ENCODE measurements around the gene RAB5B.
A peak's percentile ranks its signal among the peaks of the same experiment; 100 is the strongest.
"Not testable (repeated sequence)": the region's sequence is repeated elsewhere in the genome, so short reads cannot be mapped to it uniquely, and the experiment has no call there.

The RAB5B gene

DNA sequence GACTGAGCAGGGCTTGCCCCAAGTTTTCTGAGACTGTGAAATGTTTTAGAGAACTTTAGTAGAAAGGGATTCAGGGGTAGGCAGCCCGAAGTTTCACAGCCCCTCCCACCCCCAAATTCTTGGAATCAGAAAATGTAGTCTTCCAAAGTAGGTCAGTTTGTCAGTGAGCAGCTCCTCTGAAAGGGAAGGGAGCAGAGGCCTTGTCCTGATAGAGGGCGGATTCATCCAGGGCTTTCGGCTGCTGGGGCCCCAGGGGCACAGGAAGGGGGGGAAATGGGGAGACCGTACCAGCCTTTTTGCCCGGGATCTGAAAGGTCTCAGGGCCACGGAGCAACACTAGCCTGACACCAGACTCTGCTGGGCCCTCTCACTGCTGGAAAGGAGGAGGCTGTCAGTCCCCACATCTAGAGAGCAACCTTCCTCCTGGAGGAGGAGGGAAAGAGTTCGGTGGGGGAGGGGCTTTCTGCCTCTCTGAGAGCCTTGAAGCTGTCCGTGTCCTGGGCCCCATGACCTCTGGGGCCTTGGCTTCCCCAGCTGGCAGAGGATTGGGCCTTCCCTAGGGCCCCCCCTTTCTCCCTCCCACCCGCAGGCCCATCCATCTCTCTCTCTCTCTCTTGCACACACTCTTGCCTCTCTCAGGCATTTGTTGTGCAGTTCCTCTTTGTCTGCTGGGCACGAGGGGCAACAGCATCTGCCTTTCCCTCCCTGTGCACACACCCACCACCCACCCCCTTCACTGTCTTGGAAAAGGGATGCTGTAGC lies 46.7 kb downstream of the RAB5B start, which contains the start of gene IKZF4:
IKZF4 (plus strand) TSS at position 621 of the 762 bp plus-strand sequence. CDS start 451 bp downstream, outside the sequence.
- no peak for DNase-seq

DNA sequence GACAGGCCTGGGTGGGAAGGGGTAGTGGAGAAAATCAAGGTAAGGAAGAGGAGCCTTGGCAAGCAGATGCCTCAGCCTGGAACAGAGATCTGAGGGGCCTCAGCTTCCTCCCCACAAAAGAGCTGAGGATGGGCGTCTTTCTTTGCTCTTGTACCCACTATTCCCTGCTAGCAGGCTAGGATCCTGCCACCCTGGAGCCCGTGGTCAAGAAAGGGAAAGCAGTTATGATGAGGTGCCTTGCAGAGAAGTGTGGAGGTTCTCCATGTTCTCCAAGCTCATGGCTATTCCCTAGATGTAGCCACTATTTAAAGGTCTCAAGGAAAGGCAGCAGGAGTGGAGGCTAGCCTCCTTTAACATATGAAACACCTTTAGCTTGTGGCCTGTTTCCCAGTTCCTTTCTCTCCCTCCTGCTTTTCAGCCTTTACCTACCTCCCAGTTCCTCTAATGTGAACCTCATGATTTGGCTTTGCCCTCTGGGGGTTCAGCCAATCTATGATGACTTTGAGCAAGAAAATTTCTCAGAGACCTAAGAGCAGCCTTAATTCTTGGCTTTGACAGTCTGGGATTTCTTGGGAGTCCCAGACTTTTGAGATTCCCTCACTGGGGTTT lies 48.1 kb downstream of the RAB5B start:
- no peak for DNase-seq

DNA sequence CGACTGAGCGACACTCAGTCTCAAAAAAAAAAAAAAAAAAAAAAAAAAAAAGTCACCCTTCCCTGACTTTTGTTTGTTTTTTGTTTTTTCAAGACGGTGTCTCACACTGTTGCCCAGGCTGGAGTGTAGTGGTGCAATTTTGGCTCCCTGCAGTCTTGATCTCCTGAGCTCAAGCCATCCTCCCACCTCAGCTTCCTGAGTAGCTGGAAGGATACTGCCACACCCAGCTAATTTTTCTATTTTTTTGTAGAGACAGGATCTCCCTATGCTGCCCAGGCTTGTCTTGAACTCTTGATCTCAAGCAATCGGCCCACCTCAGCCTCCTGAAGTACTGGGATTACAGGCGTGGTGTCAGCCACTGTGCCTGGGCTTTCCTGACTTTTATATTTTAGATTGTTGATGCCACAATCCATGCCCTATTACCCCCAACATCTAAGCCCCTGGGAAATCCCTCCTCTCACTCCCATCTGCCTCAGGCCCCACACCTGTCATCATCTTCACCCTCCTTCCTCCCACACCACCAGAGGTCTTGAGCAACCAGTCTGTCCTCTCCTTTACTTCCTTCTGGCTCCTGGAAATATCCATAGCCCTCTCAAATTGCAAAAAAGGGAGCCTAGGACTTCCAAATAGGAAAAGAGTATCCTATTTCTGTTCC lies 54.8 kb downstream of the RAB5B start:
- no peak for DNase-seq

DNA sequence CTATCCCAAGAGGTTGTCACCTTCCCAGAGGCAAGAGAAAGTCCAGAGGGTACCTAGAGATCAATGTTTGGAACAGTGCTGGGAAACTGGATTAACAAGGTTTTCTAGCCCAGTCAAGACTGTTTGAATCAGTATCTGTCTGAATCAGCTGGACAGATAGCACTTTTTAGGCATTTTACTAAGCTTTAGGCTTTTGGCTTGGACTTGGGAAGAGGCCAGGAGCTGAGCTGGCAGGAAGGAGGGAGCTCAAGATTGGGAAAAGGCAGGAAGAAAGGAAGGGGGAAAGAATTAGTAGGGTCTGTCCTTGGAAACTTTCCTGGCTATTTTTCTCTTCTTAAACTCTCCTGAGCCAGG lies 55.3 kb downstream of the RAB5B start:
- DNase-seq, result no peak

DNA sequence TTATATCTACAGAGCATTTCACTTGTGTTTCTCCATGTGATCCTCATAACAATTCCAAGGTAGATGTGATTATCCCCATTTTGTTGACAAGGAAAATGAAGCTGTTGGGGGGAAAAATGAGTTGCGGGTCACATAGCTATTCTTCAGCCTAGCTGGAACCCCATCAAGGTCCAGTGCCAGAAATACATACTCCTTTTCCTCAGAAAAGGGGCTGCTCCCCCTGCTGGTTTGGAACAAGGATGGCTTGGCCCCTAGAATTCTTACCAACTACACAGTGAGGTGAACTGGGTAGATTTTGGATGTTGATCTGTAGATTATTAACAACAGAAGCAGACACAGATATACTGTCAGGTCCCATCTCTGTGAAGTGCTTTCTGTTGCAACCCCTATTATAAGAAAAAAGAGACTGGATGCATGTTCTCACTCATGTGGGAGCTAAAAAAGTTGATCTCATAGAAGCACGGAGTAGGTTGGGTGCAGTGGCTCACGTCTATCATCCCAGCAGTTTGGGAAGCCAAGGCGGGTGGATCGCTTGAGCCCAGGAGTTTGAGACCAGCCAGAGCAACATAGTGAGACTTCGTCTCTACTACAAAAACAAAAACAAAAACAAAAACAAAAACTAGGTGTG lies 55.9 kb downstream of the RAB5B start:
- DNase-seq, result no peak

DNA sequence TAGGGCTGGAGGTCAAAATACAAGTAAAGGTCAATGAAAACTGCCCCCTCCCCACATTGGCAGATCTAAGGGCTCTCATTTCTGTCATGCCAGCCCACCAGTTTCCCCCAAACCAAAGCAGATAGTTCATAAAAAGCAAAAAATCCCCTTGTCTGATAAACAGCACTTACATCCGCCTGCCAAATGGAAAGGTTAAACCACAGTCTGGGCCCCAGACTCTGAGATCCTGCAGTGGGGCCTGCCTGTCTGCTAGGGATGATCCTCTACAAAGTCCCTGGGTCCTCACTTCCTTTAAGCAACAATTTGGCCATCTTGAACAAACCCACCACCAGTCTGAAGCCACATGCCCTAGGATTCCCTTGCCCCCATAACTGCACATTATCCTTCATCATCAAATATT lies 58.1 kb downstream of the RAB5B start:
- DNase-seq, result no peak

DNA sequence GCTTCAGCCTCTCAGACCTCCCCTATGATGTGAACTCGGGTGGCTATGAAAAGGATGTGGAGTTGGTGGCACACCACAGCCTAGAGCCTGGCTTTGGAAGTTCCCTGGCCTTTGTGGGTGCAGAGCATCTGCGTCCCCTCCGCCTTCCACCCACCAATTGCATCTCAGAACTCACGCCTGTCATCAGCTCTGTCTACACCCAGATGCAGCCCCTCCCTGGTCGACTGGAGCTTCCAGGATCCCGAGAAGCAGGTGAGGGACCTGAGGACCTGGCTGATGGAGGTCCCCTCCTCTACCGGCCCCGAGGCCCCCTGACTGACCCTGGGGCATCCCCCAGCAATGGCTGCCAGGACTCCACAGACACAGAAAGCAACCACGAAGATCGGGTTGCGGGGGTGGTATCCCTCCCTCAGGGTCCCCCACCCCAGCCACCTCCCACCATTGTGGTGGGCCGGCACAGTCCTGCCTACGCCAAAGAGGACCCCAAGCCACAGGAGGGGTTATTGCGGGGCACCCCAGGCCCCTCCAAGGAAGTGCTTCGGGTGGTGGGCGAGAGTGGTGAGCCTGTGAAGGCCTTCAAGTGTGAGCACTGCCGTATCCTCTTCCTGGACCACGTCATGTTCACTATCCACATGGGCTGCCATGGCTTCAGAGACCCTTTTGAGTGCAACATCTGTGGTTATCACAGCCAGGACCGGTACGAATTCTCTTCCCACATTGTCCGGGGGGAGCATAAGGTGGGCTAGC lies 60.9 kb downstream of the RAB5B start:
- no peak for DNase-seq

DNA sequence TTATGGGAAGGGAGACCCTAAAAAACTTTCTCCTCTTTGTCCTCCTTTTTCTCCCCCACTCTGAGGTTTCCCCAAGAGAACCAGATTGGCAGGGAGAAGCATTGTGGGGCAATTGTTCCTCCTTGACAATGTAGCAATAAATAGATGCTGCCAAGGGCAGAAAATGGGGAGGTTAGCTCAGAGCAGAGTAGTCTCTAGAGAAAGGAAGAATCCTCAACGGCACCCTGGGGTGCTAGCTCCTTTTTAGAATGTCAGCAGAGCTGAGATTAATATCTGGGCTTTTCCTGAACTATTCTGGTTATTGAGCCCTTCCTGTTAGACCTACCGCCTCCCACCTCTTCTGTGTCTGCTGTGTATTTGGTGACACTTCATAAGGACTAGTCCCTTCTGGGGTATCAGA lies 63.3 kb downstream of the RAB5B start:
- DNase-seq, result no peak

DNA sequence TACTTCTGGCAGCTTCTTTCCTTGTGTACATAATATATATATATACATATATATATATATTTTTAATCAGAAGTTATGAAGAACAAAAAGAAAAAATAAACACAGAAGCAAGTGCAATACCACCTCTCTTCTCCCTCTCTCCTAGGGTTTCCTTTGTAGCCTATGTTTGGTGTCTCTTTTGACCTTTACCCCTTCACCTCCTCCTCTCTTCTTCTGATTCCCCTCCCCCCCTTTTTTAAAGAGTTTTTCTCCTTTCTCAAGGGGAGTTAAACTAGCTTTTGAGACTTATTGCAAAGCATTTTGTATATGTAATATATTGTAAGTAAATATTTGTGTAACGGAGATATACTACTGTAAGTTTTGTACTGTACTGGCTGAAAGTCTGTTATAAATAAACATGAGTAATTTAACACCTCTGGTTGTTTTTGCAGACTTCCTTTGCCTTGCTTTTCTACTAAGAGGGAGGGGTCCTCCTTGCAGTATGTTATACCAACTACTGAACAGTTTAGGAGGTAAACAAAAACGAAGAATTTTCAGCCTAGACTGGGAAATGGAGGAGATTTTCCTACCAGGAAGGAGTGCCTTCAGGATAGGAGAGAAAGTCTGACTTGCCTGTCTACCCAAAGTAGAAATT lies 64.3 kb downstream of the RAB5B start:
- DNase-seq, result no peak

DNA sequence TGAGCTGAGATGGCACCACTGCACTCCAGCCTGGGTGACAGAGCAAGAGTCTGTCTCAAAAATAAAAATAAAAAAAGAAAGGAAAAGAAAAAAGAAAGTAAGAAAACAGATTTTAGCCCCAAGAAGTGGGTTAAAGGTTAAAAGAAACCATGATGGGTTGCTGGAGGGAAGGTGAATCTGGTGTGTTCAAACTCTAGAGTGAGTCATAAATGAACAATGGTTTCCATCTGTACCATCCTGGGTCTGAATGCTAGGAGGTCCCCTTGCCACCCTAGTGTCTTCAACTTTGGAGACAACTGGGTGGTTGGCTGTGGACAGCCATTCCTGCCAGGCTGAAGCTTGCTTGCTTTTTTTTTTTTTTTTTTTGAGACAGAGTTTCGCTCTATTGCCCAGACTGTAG lies 66.3 kb downstream of the RAB5B start:
- DNase-seq, result no peak

DNA sequence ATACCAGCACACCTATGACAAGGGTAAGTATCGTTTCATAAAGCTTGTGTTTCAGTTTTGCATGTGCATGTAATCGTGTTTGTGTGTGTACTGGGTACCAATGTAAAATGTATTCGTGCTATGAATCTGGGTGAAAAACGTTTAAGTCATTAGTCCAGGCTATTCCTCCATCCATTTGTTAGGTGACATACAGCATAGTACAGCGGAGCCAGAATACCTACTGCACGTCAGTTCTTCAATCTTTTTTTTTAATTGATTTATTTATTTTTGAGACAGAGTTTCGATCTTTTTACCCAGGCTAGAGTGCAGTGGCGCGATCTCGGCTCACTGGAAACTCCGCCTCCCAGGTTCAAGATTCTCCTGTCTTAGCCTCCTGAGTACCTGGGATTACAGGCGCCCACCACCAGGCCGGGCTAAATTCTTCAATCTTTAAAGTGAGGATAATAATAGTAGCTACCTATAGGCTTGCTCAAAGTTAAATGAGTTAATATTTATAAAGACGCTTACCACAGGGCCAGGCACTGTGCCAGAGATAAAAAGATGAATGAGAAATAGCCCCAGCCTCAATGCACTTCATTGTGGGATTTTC lies 67.2 kb downstream of the RAB5B start:
- DNase-seq, result no peak

DNA sequence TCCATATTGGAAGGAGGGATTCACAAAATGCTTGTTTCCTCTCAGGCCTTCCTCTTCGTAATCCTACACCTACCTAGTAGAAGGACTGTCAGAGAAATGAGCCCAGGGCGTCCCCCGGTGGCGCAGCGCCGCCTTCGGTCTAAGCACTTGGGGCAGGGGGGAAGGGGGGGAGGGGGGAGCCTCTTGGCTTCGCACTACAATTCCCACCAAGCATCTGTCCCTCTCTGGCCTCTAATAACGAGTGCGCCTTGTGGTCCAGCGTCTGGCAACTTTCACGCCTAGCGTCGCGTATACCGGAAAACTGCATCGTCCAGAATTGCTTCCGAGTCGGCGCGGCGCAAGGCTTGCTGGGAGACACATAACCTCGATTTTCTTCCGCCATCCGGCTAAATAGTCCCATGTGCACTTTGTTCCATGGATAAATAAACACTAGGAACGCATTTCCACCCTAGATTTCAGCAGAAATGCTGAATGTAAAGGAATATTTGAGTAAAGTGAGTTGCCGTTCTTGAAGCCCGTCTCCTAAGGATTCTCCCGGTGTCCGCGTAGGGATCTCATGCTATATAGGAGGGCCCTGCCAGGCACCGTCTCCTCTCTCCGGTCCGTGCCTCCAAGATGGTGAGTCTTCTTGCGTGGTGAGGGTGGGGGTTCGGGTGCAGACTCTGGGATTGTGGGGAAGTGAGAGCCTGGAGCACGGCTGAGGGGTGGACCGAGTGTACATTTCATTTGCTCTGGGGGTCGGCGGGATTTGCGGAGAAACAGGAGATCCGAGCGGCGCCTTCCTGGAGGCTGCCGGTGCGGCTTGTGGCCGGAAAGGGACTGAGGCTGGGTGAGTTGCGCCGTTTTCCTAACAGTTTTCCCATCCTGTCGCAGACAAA lies 67.9 kb downstream of the RAB5B start, which contains the start of gene RPS26:
RPS26 (plus strand) TSS at position 367 of the 878 bp plus-strand sequence; CDS start at position 616, 249 bp downstream.
- peak; percentile 98 for DNase-seq

DNA sequence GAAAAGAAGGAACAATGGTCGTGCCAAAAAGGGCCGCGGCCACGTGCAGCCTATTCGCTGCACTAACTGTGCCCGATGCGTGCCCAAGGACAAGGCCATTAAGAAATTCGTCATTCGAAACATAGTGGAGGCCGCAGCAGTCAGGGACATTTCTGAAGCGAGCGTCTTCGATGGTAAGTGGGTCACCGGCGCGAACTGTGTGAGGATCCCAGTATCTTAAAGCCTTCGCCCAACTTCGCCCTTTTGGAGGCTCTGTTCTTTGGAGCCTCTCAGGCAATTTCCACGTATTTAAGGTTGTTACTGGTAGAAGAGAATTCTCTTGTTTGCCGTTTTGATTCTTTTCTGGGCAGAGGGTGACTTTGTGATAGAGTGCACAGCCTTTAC lies 68.5 kb downstream of the RAB5B start:
- not testable (repeated sequence) for DNase-seq

DNA sequence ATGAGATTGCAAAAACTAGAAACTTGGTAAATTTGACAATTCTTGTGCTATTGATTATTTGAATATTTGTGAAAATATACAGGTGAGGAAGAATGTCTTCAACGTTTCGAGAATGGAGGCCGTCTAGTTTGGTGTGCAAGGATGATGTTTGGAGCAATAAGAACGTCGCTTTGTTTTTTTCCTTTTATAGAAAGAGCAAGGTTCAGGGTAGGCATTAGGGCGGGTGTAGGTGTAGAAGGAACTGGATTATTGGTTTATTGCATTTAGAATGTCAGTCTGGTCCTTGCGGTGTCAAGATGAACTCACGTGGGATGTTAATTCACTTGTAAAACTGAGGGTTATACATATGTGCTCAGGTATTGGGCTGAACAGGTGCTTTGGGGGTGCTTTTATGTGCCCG lies 69.0 kb downstream of the RAB5B start:
- no peak for DNase-seq

All from GDM1 (cell line).